ENCODE data around the gene PLPPR3.
A peak's percentile ranks its signal among the peaks of the same experiment; 100 is the strongest.
"Not testable (repeated sequence)": the region's sequence is repeated elsewhere in the genome, so short reads cannot be mapped to it uniquely, and the experiment has no call there.

Gene PLPPR3

GRCh38 chr19:821825-822503 is at the start of gene PLPPR3:
PLPPR3 (minus strand) TSS chr19:821955; CDS start chr19:821559, 396 bp downstream.
- DNase-seq, result no peak

- DNase-seq, result no peak
Observed at GRCh38 chr19:870963-871401, 49.2 kb upstream of the PLPPR3 start.

- no peak for DNase-seq
Observed at GRCh38 chr19:870314-870713, 48.6 kb upstream of the PLPPR3 start.

GRCh38 chr19:869245-870177 is 47.8 kb upstream of the PLPPR3 start:
- DNase-seq, result no peak

- no peak for DNase-seq
Observed at GRCh38 chr19:868458-869244, 46.9 kb upstream of the PLPPR3 start.

DNA sequence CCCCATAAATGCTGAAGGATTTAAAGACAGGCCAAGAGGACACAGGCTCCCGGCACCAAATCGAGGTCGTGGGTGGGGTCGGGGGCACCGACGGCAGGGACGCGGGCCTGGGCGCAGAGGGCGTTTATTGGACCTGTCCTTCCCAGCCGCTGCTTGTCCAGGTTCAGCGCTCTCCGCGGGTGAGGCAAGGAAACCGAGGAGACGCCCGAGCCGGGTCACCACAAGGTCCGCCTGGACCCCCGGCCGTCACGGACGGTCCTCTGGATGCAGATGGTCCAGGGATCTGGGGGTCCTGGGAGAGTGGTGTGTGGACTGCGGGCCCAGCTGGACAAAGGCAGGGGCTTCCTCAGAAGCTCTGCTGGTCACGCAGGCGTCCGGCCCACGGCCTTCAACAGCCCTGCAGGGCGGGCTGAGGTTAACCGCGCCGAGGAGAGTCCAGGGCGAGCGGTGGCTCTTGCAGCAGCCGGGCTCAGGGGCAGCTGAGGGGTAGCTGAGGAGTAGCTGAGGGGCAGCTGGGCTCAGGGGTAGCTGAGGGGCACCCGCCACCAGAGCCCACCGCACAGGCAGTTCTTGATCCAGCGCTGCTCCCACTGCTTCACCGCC is 46.2 kb upstream of the PLPPR3 start:
- DNase-seq, result no peak

- DNase-seq, result no peak
Observed at GRCh38 chr19:867301-867793, 45.6 kb upstream of the PLPPR3 start.

DNA sequence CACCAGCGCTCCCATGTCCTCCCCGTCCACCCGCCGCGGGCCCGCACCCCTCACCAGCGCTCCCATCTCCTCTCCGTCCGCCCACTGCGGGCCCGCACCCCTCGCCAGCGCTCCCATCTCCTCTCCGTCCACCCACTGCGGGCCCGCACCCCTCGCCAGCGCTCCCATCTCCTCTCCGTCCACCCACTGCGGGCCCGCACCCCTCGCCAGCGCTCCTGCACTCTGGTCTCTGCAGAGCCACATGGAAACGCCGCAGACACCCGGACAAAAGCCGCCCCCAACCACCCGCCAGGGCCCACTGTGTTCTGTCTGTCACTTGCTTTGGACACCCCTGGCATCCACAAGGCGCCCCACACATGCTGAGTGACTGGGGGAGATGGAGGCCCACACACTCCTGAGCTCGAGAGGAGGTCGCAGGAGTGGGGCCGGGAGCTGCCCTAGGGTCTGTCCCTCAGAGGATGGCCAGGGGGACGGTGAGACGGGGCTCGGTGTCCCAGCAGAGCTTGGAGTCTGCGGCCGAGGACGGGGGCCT is 45.1 kb upstream of the PLPPR3 start:
- DNase-seq, result no peak

GRCh38 chr19:863315-863620 is 41.5 kb upstream of the PLPPR3 start:
- no peak for DNase-seq

DNA sequence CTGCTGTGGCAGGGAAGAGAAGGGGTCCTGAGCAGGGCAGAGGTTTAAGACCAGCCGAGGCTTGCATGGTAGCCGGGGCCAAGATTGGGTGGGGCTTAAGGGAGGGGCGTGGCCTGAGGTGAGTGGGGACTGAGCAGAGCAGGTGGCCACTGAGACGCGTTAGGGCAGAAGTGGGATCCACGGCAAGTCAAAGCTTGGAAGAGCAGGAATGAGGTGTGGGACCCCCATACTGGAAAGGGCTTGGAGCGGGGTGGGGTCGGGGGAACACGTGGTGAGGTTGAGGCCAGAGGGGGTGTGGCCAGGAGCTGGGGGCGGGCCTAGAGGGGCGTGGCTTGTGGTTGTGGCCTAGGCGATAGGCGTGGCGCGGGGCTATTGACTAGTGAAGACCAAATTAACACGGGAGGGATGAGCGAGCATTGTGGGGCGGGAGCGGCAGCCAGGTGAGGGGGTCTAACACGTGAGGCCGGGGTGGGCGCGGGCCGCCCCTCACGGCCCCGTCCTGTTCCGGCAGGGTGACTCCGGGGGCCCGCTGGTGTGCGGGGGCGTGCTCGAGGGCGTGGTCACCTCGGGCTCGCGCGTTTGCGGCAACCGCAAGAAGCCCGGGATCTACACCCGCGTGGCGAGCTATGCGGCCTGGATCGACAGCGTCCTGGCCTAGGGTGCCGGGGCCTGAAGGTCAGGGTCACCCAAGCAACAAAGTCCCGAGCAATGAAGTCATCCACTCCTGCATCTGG is 41.0 kb upstream of the PLPPR3 start:
- peak; percentile 85 for DNase-seq

DNA sequence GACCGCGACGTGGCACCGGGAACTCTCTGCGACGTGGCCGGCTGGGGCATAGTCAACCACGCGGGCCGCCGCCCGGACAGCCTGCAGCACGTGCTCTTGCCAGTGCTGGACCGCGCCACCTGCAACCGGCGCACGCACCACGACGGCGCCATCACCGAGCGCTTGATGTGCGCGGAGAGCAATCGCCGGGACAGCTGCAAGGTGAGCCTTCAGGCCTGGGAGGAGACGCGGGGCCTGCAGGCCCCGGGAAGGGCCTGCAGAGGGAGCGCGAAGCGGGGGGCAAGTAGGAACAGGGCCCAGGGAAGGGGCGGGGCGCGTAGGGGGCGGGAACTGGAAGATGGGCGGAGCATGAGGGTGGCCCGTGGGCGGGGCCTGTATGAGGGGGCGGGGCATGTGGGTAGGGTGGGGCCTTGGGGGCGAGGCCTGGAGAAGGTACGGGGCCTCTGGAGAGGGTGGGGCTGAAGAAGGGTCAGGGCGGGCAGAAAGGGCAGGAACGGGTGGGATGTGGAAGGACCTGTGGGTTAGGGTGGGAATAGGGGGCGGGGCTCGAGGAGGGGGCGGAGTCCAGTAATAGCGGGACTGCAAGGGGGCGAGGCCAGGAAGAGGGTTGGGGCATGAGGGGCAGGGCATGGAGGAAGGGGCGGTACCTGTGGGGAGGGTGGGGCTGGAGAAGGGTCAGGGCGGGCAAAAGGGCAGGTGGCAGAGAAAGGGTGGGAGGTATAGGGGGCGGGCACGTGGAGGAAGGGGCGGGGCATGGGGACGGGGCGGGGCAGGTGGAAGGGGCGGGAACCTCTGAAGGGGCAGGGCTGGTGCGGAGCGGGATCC is 40.2 kb upstream of the PLPPR3 start:
- DNase-seq, result peak; percentile 71

GRCh38 chr19:861141-861755 is 39.5 kb upstream of the PLPPR3 start:
- no peak for DNase-seq

DNA sequence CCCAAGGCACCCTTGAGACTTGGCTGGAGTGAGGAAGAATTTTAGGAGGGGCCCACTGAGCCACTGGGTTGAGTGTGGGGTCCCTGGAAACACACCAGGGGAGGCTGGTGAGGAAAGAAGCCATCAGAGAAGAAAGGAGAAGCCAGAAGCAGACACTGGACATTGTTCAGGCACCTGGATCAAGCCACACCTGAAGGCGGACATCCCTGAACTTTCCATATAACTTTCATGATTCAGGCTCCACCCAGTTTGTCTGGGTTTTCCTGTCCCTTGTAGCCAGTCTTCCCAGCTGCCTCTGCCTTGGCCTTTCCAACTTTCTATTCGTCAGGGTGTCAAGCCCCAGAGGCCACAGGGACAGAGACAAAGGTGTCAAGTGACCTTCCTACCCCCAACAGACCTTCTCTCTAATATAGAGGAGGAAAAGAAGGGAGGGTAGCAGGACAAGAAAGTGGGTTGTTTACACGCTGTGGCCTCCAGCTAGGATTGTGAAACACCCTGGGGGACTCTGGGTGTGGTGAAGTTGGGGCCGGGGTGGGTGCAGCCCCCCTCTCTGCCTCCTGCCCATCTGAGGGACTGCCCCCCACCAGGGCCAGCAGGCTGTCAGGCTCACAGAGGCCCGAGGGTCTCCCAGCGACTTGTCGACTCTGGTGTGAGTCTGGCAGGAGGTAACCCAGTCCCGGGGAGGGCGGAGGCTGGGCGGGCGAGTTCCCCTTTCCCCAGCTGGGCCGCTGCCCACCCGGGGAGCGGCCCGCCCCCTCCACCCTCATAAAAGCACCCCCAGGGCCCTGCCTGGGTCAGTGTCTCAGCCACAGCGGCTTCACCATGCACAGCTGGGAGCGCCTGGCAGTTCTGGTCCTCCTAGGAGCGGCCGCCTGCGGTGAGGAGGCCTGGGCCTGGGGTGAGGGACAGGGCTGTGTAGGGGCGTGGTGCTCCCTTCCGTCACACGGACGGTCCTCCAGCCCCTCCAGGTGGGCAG is 37.4 kb upstream of the PLPPR3 start, which contains the start of gene CFD:
Gene CFD (plus strand): TSS at position 797 of the 976 bp plus-strand sequence. CDS start 26 bp downstream, at position 823.
- no peak for DNase-seq

- DNase-seq, result no peak
Observed at GRCh38 chr19:858284-858683, 36.5 kb upstream of the PLPPR3 start.

DNA sequence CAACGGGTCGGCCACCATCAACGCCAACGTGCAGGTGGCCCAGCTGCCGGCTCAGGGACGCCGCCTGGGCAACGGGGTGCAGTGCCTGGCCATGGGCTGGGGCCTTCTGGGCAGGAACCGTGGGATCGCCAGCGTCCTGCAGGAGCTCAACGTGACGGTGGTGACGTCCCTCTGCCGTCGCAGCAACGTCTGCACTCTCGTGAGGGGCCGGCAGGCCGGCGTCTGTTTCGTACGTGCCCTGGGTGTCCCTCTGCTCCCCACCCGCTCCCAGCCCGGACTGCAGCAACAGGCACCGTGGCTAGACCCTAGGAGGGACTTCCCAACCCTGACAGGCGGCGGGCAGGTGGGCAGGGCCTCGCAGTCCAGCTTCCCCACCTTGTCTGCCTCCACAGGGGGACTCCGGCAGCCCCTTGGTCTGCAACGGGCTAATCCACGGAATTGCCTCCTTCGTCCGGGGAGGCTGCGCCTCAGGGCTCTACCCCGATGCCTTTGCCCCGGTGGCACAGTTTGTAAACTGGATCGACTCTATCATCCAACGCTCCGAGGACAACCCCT is 33.9 kb upstream of the PLPPR3 start:
- no peak for DNase-seq

GRCh38 chr19:855142-855541 is 33.4 kb upstream of the PLPPR3 start:
- no peak for DNase-seq

- no peak for DNase-seq
Observed at GRCh38 chr19:854549-854948, 32.8 kb upstream of the PLPPR3 start.

- DNase-seq, result not testable (repeated sequence)
Observed at GRCh38 chr19:853614-854220, 32.0 kb upstream of the PLPPR3 start.

Data from CD4-positive, alpha-beta T cell treated with Interleukin-17A for 1 hour (primary cell).